HepG2 (cell line): ENCODE results near the gene AUP1. TPM values are rescaled to one million over a fixed set of nuclear protein-coding genes. Genes with fewer than 3 reads are reported as not detected.
A peak's percentile ranks its signal among the peaks of the same experiment; 100 is the strongest.

Experiments used
- CCAR2 ChIP-seq: fragments of 200-400 bp; formaldehyde crosslinking; optimal IDR thresholded peaks from 2 replicates; pipeline ENCODE3; 2018; ENCODE audit warnings: low read depth, mild to moderate bottlenecking, low read length, moderate library complexity
- EEA1 ChIP-seq: sonication (generic); formaldehyde crosslinking; IDR thresholded peaks from 2 replicates; pipeline ENCODE4 v1.5.1; 2020; ENCODE audit warnings: mild to moderate bottlenecking, missing genetic modification reagents, borderline replicate concordance
- GATA4 ChIP-seq: sonication (generic); IDR thresholded peaks from 2 replicates; pipeline ENCODE4 v1.6.1; 2016; ENCODE audit warnings: antibody characterized with exemption, low read depth, borderline replicate concordance
- HMG20B ChIP-seq: conservative IDR thresholded peaks from 2 replicates; pipeline ENCODE4 v1.6.1; 2016; ENCODE audit warnings: missing genetic modification reagents, missing compliant biosample characterization
- HNRNPLL ChIP-seq: fragments of 200-400 bp; formaldehyde crosslinking; IDR thresholded peaks from 2 replicates; pipeline ENCODE4 v1.6.1; 2017; ENCODE audit warnings: mild to moderate bottlenecking, low read depth, low read length; ENCODE audit not compliant: poor library complexity, severe bottlenecking
- JUN ChIP-seq: sonication (generic); formaldehyde crosslinking; IDR thresholded peaks from 2 replicates; pipeline ENCODE4 v1.4.0; 2020; ENCODE audit warnings: mild to moderate bottlenecking, missing genetic modification reagents
- KLF13 ChIP-seq: sonication (generic); formaldehyde crosslinking; IDR thresholded peaks from 2 replicates; pipeline ENCODE4 v1.4.0; 2020; ENCODE audit warnings: mild to moderate bottlenecking, missing genetic modification reagents
- MAZ ChIP-seq, 2 experiments: sonication (generic) in 1 of 2; formaldehyde crosslinking in 1 of 2; IDR thresholded peaks; 2 replicates each; pipeline versions ENCODE4 v1.5.0 to v1.6.1; 2012 to 2020; ENCODE audit warnings: low read depth in 2 of 2, mild to moderate bottlenecking in 2 of 2, borderline replicate concordance in 1 of 2, improper control_type of control experiment in 1 of 2, low read length in 1 of 2, missing genetic modification reagents in 1 of 2, moderate library complexity in 1 of 2
- MBNL3 ChIP-seq: fragments of 250-450 bp; sonication (Bioruptor Pico); conservative IDR thresholded peaks from 2 replicates; pipeline ENCODE4 v1.8.0; 2022; ENCODE audit warnings: mild to moderate bottlenecking, inconsistent platforms
- MLLT10 ChIP-seq: sonication (generic); formaldehyde crosslinking; IDR thresholded peaks from 2 replicates; pipeline ENCODE4 v1.4.0; 2020; ENCODE audit warnings: missing genetic modification reagents
- PBX2 ChIP-seq: IDR thresholded peaks from 2 replicates; pipeline ENCODE4 v1.6.1; 2016; ENCODE audit warnings: control low read depth
- RFX5 ChIP-seq: IDR thresholded peaks from 2 replicates; pipeline ENCODE4 v1.6.1; 2011; ENCODE audit warnings: low read depth, low read length, improper control_type of control experiment
- SMARCC2 ChIP-seq: fragments of 450-650 bp; IDR thresholded peaks from 2 replicates; pipeline ENCODE4 v1.6.1; 2017; ENCODE audit warnings: antibody characterized with exemption, mild to moderate bottlenecking
- SNAI1 ChIP-seq: sonication (generic); formaldehyde crosslinking; IDR thresholded peaks from 2 replicates; pipeline ENCODE4 v1.5.0; 2020; ENCODE audit warnings: mild to moderate bottlenecking, missing genetic modification reagents, borderline replicate concordance
- SOX13 ChIP-seq, 3 experiments: fragments of 450-650 bp in 1 of 3; sonication (generic) in 1 of 3; formaldehyde crosslinking in 1 of 3; IDR thresholded peaks in 2 of 3; conservative IDR thresholded peaks in 1 of 3; 2 replicates each; pipeline versions ENCODE4 v1.5.0 to v1.6.1; 2016 to 2020; ENCODE audit warnings: antibody characterized with exemption in 1 of 3, mild to moderate bottlenecking in 1 of 3, missing compliant biosample characterization in 1 of 3, missing genetic modification reagents in 1 of 3, moderate library complexity in 1 of 3
- SP1 ChIP-seq, 2 experiments: fragments of 450-650 bp in 1 of 2; sonication (generic) in 1 of 2; formaldehyde crosslinking in 1 of 2; IDR thresholded peaks; 2 replicates each; pipeline versions ENCODE4 v1.4.0 to v1.6.1; 2016 to 2020; ENCODE audit warnings: missing genetic modification reagents in 1 of 2
- TFDP1 ChIP-seq: IDR thresholded peaks from 2 replicates; pipeline ENCODE4 v1.6.1; 2016; ENCODE audit warnings: missing compliant biosample characterization, missing genetic modification reagents, borderline replicate concordance
- TRIM24 ChIP-seq: sonication (generic); formaldehyde crosslinking; IDR thresholded peaks from 2 replicates; pipeline ENCODE4 v1.8.0; 2022; ENCODE audit warnings: mild to moderate bottlenecking, missing genetic modification reagents
- ZIK1 ChIP-seq: sonication (generic); formaldehyde crosslinking; IDR thresholded peaks from 2 replicates; pipeline ENCODE4 v1.5.0; 2020; ENCODE audit warnings: mild to moderate bottlenecking, low read depth, missing genetic modification reagents, borderline replicate concordance
- ZNF136 ChIP-seq: sonication (generic); formaldehyde crosslinking; IDR thresholded peaks from 2 replicates; pipeline ENCODE4 v1.8.1; 2022; ENCODE audit warnings: low read depth, mild to moderate bottlenecking, moderate library complexity, missing genetic modification reagents
- ZNF317 ChIP-seq: sonication (generic); formaldehyde crosslinking; IDR thresholded peaks from 2 replicates; pipeline ENCODE4 v1.5.0; 2020; ENCODE audit warnings: mild to moderate bottlenecking, missing genetic modification reagents
- ZNF891 ChIP-seq: sonication (generic); formaldehyde crosslinking; IDR thresholded peaks from 2 replicates; pipeline ENCODE4 v1.5.0; 2020; ENCODE audit warnings: mild to moderate bottlenecking, missing genetic modification reagents
- ZSCAN30 ChIP-seq: sonication (generic); formaldehyde crosslinking; IDR thresholded peaks from 2 replicates; pipeline ENCODE4 v1.5.0; 2020; ENCODE audit warnings: mild to moderate bottlenecking, missing genetic modification reagents
- polyA plus RNA-seq, 8 experiments: library from polyadenylated mRNA; depleted of rRNA in 3 of 8; stranded (reverse) in 7 of 8; unstranded in 1 of 8; fragments of >200 nt; fragmentation: Illumina TruSeq in 4 of 8; extraction: Trizol in 4 of 8; gene quantifications; 2 replicates each; pipeline versions ENCODE4 v1.2.1 to v1.2.3, GENCODE V29; 2011 to 2016; ENCODE audit warnings: low read depth in 4 of 8, missing spikeins in 1 of 8, mixed read lengths in 1 of 8; ENCODE audit not compliant: insufficient read depth in 1 of 8
- total RNA-seq, 5 experiments: library from RNA; depleted of rRNA; stranded (reverse); fragments of >200 nt; fragmentation: Illumina TruSeq; extraction: Trizol; gene quantifications; 2 replicates each; pipeline ENCODE4 v1.2.3, GENCODE V29; 2016; ENCODE audit warnings: low read depth in 1 of 5
- TF ChIP-seq, protein P1 (sequence below): sonication (generic); formaldehyde crosslinking; IDR thresholded peaks from 2 replicates; pipeline ENCODE4 v1.4.0; 2020; ENCODE audit warnings: missing genetic modification reagents

The AUP1 gene
- total and polyA plus RNA-seq, 2 of the 13 experiments (the other 11 are each of a cell fraction or from before 2014, with no cell fraction given) = 174 to 267 TPM

- TF ChIP-seq SOX13 (IDR thresholded peaks at IDR 0.05) = no peak
- peak in 1 of 2 experiments; percentile 32; a peak in 2 of 4 replicates for TF ChIP-seq SOX13 (CRISPR knock-in tag; conservative IDR thresholded peaks at IDR 0.05 in 1 of 2, IDR thresholded peaks at IDR 0.05 in 1 of 2)
- TF ChIP-seq EEA1 = peak; percentile 96; the same call in 1 of the 2 replicates
- peak; percentile 47; the same call in 1 of the 2 replicates for TF ChIP-seq ZIK1 (CRISPR knock-in tag)
- TF ChIP-seq MBNL3 = no peak
- TF ChIP-seq RFX5 = peak; percentile 46; the same call in 1 of the 2 replicates
- peak; percentile 58; the same call in 1 of the 2 replicates for TF ChIP-seq GATA4
- no peak for TF ChIP-seq SP1 (IDR thresholded peaks at IDR 0.05)
- peak; percentile 90 for TF ChIP-seq SP1 (CRISPR knock-in tag; IDR thresholded peaks at IDR 0.05)
- no peak for TF ChIP-seq ZSCAN30
- TF ChIP-seq ZNF136 = peak; percentile 93
- TF ChIP-seq SMARCC2 = no peak
- TF ChIP-seq PBX2 (CRISPR knock-in tag) = no peak
- peak; percentile 15; the same call in 1 of the 2 replicates for TF ChIP-seq HMG20B (CRISPR knock-in tag)
- no peak for TF ChIP-seq ZNF891
- TF ChIP-seq JUN (CRISPR knock-in tag) = peak; percentile 49; the same call in 1 of the 2 replicates
- peak; percentile 89 for TF ChIP-seq MAZ (IDR thresholded peaks at IDR 0.05; ENCODE audit: borderline replicate concordance, low read depth, low read length)
- TF ChIP-seq MAZ (CRISPR knock-in tag; IDR thresholded peaks at IDR 0.05; ENCODE audit: low read depth) = peak; percentile 97
- peak; percentile 81 for TF ChIP-seq HNRNPLL
- TF ChIP-seq MLLT10 (CRISPR knock-in tag) = no peak
- TF ChIP-seq, protein P1, sequence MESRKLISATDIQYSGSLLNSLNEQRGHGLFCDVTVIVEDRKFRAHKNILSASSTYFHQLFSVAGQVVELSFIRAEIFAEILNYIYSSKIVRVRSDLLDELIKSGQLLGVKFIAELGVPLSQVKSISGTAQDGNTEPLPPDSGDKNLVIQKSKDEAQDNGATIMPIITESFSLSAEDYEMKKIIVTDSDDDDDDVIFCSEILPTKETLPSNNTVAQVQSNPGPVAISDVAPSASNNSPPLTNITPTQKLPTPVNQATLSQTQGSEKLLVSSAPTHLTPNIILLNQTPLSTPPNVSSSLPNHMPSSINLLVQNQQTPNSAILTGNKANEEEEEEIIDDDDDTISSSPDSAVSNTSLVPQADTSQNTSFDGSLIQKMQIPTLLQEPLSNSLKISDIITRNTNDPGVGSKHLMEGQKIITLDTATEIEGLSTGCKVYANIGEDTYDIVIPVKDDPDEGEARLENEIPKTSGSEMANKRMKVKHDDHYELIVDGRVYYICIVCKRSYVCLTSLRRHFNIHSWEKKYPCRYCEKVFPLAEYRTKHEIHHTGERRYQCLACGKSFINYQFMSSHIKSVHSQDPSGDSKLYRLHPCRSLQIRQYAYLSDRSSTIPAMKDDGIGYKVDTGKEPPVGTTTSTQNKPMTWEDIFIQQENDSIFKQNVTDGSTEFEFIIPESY (CRISPR knock-in tag) = no peak
- TF ChIP-seq CCAR2 = no peak
- no peak for TF ChIP-seq TRIM24 (CRISPR knock-in tag)
- no peak for TF ChIP-seq KLF13 (CRISPR knock-in tag)
- TF ChIP-seq SNAI1 (CRISPR knock-in tag) = 0 out of 2 replicates have a peak, but pooled peaks have one; percentile 90
- peak; percentile 43; the same call in 1 of the 2 replicates for TF ChIP-seq TFDP1 (CRISPR knock-in tag)
- peak; percentile 95 for TF ChIP-seq ZNF317
Observed at GRCh38 chr2:74529357-74530238, at the start of gene AUP1, which contains the start of gene HTRA2 (continued).
